Mesenchymal stem cell (in vitro differentiated cells and primary cell): ENCODE data around the gene DPPA5.

Experiments used
- DNase-seq: peaks from one replicate; pipeline ENCODE4 v3.0.0-alpha.2; 2013
- H2AFZ ChIP-seq: one replicate; pipeline ENCODE4 v1.6.1; 2013; ENCODE audit warnings: low read depth, mild to moderate bottlenecking, control low read depth, inconsistent platforms, low read length, moderate library complexity
- H2AK5ac ChIP-seq: 2 replicates; pipeline ENCODE4 v1.6.1; 2013; ENCODE audit warnings: low read length, moderate library complexity, mild to moderate bottlenecking, inconsistent platforms; ENCODE audit not compliant: severe bottlenecking
- H2BK120ac ChIP-seq: one replicate; pipeline ENCODE4 v1.6.1; 2013; ENCODE audit warnings: low read depth, mild to moderate bottlenecking, inconsistent platforms, low read length, moderate library complexity
- H2BK12ac ChIP-seq, 2 experiments: one replicate each; pipeline ENCODE4 v1.6.1; 2013; ENCODE audit warnings: inconsistent platforms in 2 of 2, low read length in 2 of 2, mild to moderate bottlenecking in 2 of 2, moderate library complexity in 2 of 2, control low read depth in 1 of 2
- H2BK15ac ChIP-seq: one replicate; pipeline ENCODE4 v1.6.1; 2013; ENCODE audit warnings: mild to moderate bottlenecking, low read depth, inconsistent platforms; ENCODE audit not compliant: poor library complexity, severe bottlenecking
- H2BK5ac ChIP-seq: 2 replicates; pipeline ENCODE4 v1.6.1; 2013; ENCODE audit warnings: low read depth, mild to moderate bottlenecking, low read length, control low read depth, inconsistent platforms; ENCODE audit not compliant: poor library complexity, severe bottlenecking
- H3K14ac ChIP-seq, 2 experiments: one replicate each; pipeline ENCODE4 v1.6.1; 2013; ENCODE audit warnings: inconsistent platforms in 2 of 2, low read length in 2 of 2, control low read depth in 1 of 2, mild to moderate bottlenecking in 1 of 2, moderate library complexity in 1 of 2
- H3K18ac ChIP-seq, 2 experiments: one replicate each; pipeline ENCODE4 v1.6.1; 2013; ENCODE audit warnings: inconsistent platforms in 2 of 2, low read length in 2 of 2, control low read depth in 1 of 2, low read depth in 1 of 2, mild to moderate bottlenecking in 1 of 2
- H3K23ac ChIP-seq, 2 experiments: one replicate each; pipeline ENCODE4 v1.6.1; 2013; ENCODE audit warnings: inconsistent platforms in 2 of 2, low read length in 2 of 2, mild to moderate bottlenecking in 2 of 2, moderate library complexity in 2 of 2, control low read depth in 1 of 2
- H3K27ac ChIP-seq: 2 replicates; pipeline ENCODE4 v1.5.1; 2013; ENCODE audit warnings: mild to moderate bottlenecking, moderate library complexity, low read length, control low read depth, inconsistent platforms; ENCODE audit not compliant: poor library complexity, severe bottlenecking
- H3K27me3 ChIP-seq, 2 experiments: 2 replicates each; pipeline versions ENCODE4 v1.6.1 to v1.7.0; 2013; ENCODE audit warnings: low read length in 2 of 2, mild to moderate bottlenecking in 2 of 2, moderate library complexity in 2 of 2, control low read depth in 1 of 2, inconsistent platforms in 1 of 2; ENCODE audit not compliant: control insufficient read depth in 1 of 2, insufficient read depth in 1 of 2
- H3K36me3 ChIP-seq, 2 experiments: 2 replicates each; pipeline versions ENCODE4 v1.6.1 to v1.7.0; 2013; ENCODE audit warnings: low read length in 2 of 2, control low read depth in 1 of 2, inconsistent platforms in 1 of 2, low read depth in 1 of 2, mild to moderate bottlenecking in 1 of 2; ENCODE audit not compliant: insufficient read depth in 2 of 2, control insufficient read depth in 1 of 2
- H3K4ac ChIP-seq, 2 experiments: one replicate each; pipeline ENCODE4 v1.6.1; 2013; ENCODE audit warnings: inconsistent platforms in 2 of 2, low read length in 2 of 2, mild to moderate bottlenecking in 2 of 2, moderate library complexity in 2 of 2, control low read depth in 1 of 2, low read depth in 1 of 2
- H3K4me1 ChIP-seq: 2 replicates; pipeline ENCODE4 v1.6.1; 2013; ENCODE audit warnings: low read depth, low read length, control low read depth; ENCODE audit not compliant: control insufficient read depth, insufficient read depth
- H3K4me2 ChIP-seq: 2 replicates; pipeline ENCODE4 v1.6.1; 2013; ENCODE audit warnings: low read length, mild to moderate bottlenecking, inconsistent platforms; ENCODE audit not compliant: poor library complexity, severe bottlenecking
- H3K4me3 ChIP-seq, 2 experiments: 2 replicates each; pipeline versions ENCODE4 v1.5.1 to v1.7.0; 2013; ENCODE audit warnings: low read length in 2 of 2, mild to moderate bottlenecking in 2 of 2, control low read depth in 1 of 2, low read depth in 1 of 2; ENCODE audit not compliant: insufficient read depth in 1 of 2
- H3K79me1 ChIP-seq: replicated peaks from 2 replicates; pipeline ENCODE4 v1.6.1; 2013; ENCODE audit warnings: mild to moderate bottlenecking, control low read depth, low read length, inconsistent platforms; ENCODE audit not compliant: poor library complexity, severe bottlenecking
- H3K9ac ChIP-seq: 2 replicates; pipeline ENCODE4 v1.7.0; 2013; ENCODE audit warnings: mild to moderate bottlenecking, low read length, moderate library complexity
- H3K9me3 ChIP-seq: 2 replicates; pipeline ENCODE4 v1.7.0; 2013; ENCODE audit warnings: mild to moderate bottlenecking, low read length; ENCODE audit not compliant: control insufficient read depth
- H4K8ac ChIP-seq: one replicate; pipeline ENCODE4 v1.6.1; 2013; ENCODE audit warnings: inconsistent platforms, mild to moderate bottlenecking, low read length, moderate library complexity
- H4K91ac ChIP-seq: one replicate; pipeline ENCODE4 v1.6.1; 2013; ENCODE audit warnings: mild to moderate bottlenecking, low read length, inconsistent platforms
- WGBS: methylation state at CpG from one replicate; pipeline ENCODE4 v1.1.7; 2013; ENCODE audit warnings: mixed read lengths; 5-methylcytosine and 5-hydroxymethylcytosine counted together

Gene DPPA5

DNA sequence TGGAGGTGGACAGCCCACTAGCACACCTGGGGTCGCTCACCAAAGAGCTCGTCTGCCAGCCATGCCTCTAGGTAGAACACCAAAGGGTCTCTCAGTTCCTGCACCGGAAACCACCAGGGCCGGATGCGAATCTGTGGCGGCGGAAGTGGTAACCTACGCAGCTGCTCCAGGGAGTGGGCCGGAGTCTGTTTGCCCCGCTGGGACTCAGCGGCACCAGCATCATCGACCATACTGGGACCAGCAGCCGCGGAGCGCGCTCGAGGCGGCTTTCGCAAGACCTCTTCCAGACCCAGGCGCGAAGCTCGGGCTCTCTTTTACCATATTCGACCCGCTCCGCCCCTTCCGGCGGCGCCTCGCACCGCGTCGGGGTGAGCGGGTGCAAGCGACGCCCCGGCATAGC, 15.5 kb upstream of the DPPA5 start, which contains the start of gene OOEP:
Gene OOEP (minus strand): TSS at position 335 of the 400 bp plus-strand sequence. CDS start 105 bp downstream, at position 230.
- Histone ChIP-seq H4K8ac (no peak within 1 kb of the TSS), H3K23ac (no peak within 1 kb of the TSS), H2AK5ac (no peak within 1 kb of the TSS), H2BK120ac (no peak within 1 kb of the TSS), H3K27me3 (no peaks in the 10 kb centered on the region), H2BK15ac (no peak within 1 kb of the TSS), H2BK5ac (no peak within 1 kb of the TSS), H3K9me3 (peaks cover 11% of the 10 kb centered on the region), H3K4me3 (no peak within 1 kb of the TSS), H3K4me2 (no peak within 1 kb of the TSS), H3K18ac (no peak within 1 kb of the TSS), H3K27ac (no peak within 1 kb of the TSS), H3K9ac (no peak within 1 kb of the TSS), H3K4me1 (no peaks in the 10 kb centered on the region), H3K14ac (no peak within 1 kb of the TSS), H3K79me1 (no peaks in the 10 kb centered on the region), H3K36me3 (no peaks in the 10 kb centered on the region), H2BK12ac (no peak within 1 kb of the TSS), H2AFZ (no peak within 1 kb of the TSS), H3K4ac (no peak within 1 kb of the TSS), H4K91ac (no peak within 1 kb of the TSS)
- DNase-seq = no peak
- 97% methylated on average over 36 of the region's 36 CpGs for WGBS

GRCh38 chr6:73369157-73369556, 15.1 kb upstream of the DPPA5 start:
- Histone ChIP-seq H3K4ac (no peak overlapping the region), H2BK120ac (no peak overlapping the region), H4K8ac (no peak overlapping the region), H3K9ac (no peak overlapping the region), H3K27ac (no peak overlapping the region), H3K79me1 (no peaks in the 10 kb centered on the region), H3K9me3 (peaks cover 11% of the 10 kb centered on the region), H2BK15ac (no peak overlapping the region), H3K4me3 (no peak overlapping the region), H3K36me3 (no peaks in the 10 kb centered on the region), H3K4me2 (no peak overlapping the region), H4K91ac (no peak overlapping the region), H3K23ac (no peak overlapping the region), H2BK5ac (no peak overlapping the region), H3K18ac (no peak overlapping the region), H3K27me3 (no peaks in the 10 kb centered on the region), H2AFZ (no peak overlapping the region), H2AK5ac (no peak overlapping the region), H3K4me1 (no peaks in the 10 kb centered on the region), H2BK12ac (no peak overlapping the region), H3K14ac (no peak overlapping the region)
- 91% methylated on average over 14 of the region's 14 CpGs for WGBS
- no peak for DNase-seq

GRCh38 chr6:73368675-73369074, 14.6 kb upstream of the DPPA5 start:
- Histone ChIP-seq H3K4ac (no peak overlapping the region), H2AFZ (no peak overlapping the region), H3K9ac (no peak overlapping the region), H3K4me1 (no peaks in the 10 kb centered on the region), H2BK5ac (no peak overlapping the region), H3K18ac (no peak overlapping the region), H4K91ac (no peak overlapping the region), H3K4me3 (no peak overlapping the region), H3K27ac (no peak overlapping the region), H3K4me2 (no peak overlapping the region), H3K36me3 (no peaks in the 10 kb centered on the region), H3K9me3 (peaks cover 11% of the 10 kb centered on the region), H3K14ac (no peak overlapping the region), H3K79me1 (no peaks in the 10 kb centered on the region), H2BK120ac (no peak overlapping the region), H3K23ac (no peak overlapping the region), H4K8ac (no peak overlapping the region), H2BK15ac (no peak overlapping the region), H2AK5ac (no peak overlapping the region), H3K27me3 (no peaks in the 10 kb centered on the region), H2BK12ac (no peak overlapping the region)
- no peak for DNase-seq
- WGBS = 100% methylated on average over 2 of the region's 4 CpGs

DNA sequence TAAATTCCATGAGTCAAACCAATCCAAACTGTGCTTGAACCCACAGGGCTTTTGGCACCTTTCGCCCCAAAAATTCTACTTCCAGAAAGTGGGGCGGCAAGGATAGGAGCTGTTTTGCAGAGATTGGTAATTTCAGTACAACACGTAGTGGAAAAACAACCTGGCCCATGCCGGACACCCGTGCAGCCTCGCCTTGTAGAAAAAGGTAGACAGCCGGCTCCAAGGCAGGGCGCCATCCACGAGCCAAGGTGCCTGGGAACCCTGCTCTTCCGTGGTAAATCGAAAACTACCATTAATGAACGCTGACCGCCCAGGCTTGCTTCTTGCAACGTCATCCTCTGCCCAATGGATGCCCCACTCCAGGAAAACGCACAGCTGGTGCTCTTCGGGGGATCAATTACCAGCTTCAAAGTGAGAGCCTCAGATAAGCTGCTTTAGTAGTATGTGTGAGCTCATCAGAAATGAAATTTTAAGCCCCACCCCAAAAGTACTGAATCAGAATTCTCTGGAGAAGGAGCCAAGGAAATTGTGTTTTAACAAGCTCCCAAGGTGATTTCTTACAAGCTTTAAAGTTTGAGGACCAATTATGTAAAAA, 13.8 kb upstream of the DPPA5 start:
- Histone ChIP-seq H3K4me3 (no peak overlapping the region), H3K4me2 (no peak overlapping the region), H3K27me3 (no peaks in the 10 kb centered on the region), H2BK12ac (no peak overlapping the region), H3K14ac (no peak overlapping the region), H3K9ac (no peak overlapping the region), H2BK5ac (no peak overlapping the region), H4K8ac (no peak overlapping the region), H2AFZ (no peak overlapping the region), H3K18ac (no peak overlapping the region), H3K79me1 (no peaks in the 10 kb centered on the region), H3K9me3 (peaks cover 11% of the 10 kb centered on the region), H3K23ac (no peak overlapping the region), H3K4me1 (no peaks in the 10 kb centered on the region), H2AK5ac (no peak overlapping the region), H3K27ac (no peak overlapping the region), H3K36me3 (no peaks in the 10 kb centered on the region), H3K4ac (no peak overlapping the region), H4K91ac (no peak overlapping the region), H2BK120ac (no peak overlapping the region), H2BK15ac (no peak overlapping the region)
- no peak for DNase-seq
- 81% methylated on average over 16 of the region's 16 CpGs for WGBS
